Fibroblast of upper back skin (primary cell): ENCODE measurements around the gene CTAGE1.
"Not testable (repeated sequence)": the region's sequence is repeated elsewhere in the genome, so short reads cannot be mapped to it uniquely, and the experiment has no call there.

Source experiments
- DNase-seq: peaks from one replicate; pipeline ENCODE4 v3.0.0-alpha.2; 2013

CTAGE1 gene

GRCh38 chr18:22433956-22434355, 16.2 kb upstream of the CTAGE1 start:
- DNase-seq: peak; percentile 83

DNA sequence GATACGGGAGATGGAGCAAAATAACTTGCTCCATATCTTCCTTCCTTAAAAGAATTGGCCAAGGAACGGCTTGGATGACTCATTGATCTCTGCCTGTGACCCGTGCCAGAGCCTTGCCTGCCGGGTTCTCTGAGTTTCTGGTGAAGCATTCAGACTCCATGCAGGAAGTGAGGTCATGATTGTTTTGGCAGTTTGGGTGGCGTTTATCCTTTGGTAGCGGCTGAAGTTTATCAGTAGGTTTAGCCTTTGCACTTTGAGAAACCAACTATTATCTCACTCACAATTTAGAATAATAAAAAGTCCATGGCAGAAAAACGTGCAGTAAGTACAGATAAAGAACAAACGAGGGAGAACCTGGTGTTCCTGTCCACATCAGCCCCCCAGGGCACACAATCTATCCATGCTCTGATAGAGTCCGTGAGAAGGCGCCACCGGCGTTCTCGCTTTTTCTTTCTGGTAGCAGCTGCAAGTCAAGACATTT, 15.0 kb upstream of the CTAGE1 start:
- DNase-seq: peak; percentile 86

- DNase-seq: no peak
Observed at GRCh38 chr18:22429564-22429963, 11.8 kb upstream of the CTAGE1 start.

- DNase-seq: no peak
Observed at GRCh38 chr18:22428672-22429071, 11.0 kb upstream of the CTAGE1 start.

DNA sequence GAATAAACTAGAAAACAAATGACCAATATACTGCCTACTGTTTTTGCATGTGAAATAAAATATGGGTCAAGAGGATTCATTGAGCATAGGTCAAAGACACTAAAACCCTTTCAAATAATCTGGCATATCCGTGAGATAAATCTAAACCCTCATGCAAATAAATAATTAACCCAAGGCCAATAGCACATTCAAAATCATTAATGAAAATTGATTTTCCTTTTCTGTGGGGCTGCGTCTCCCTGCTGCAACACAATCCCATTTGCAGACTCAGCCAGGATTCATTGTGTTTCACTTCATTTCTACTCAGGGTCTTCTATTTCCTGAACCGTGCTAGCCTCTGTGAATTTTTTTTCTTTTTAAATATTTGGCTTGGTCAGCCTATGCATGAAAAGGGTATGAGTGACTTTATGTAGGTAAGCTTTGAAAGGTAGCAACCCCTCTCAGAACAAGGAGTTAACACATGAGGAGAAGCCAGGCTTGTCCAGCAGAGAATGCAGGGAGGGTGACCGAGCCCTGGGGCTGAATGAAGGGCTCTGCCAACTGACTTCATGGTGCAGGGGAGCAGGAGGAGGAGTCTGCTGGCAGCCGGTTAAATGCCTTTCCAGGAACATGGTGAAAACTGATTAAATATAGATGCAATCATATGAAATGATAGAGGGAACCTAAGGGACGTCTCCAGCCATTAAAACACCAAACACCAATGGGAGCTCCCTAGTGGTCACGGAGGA, 10.3 kb upstream of the CTAGE1 start:
- no peak for DNase-seq

- DNase-seq: no peak
Observed at GRCh38 chr18:22424565-22424963, 6.8 kb upstream of the CTAGE1 start.

DNA sequence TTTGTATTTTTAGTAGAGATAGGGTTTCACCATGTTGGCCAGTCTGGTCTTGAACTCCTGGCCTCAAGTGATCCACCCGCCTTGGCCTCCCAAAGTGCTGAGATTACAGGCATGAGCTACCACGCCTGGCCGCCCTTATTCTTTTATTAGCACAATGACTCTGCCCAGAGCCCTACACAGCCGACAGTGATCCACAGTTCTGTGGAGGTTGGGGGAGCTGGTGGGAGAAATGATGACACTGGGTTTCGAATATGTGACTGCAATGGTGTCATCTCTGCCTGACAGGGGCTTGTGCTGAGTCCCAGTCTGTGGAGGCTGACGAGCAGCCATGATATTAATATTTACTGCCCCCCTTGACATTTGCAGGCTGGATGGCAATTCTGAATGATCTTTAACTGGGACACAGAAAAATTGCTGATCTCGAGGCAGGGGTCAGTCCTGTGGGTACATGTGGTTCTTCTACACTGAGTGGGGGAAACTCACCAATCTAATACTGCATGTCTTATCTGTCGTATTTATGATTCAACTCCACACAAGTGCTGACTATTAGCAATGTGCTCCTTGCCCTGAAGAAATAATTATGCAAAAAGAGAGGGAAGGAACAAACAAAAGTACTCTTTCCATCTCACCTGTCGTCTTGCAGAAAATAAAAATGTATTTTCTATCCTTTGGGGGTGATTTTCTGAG, 6.3 kb upstream of the CTAGE1 start:
- no peak for DNase-seq

GRCh38 chr18:22422909-22423548, 5.3 kb upstream of the CTAGE1 start:
- peak; percentile 76 for DNase-seq

DNA sequence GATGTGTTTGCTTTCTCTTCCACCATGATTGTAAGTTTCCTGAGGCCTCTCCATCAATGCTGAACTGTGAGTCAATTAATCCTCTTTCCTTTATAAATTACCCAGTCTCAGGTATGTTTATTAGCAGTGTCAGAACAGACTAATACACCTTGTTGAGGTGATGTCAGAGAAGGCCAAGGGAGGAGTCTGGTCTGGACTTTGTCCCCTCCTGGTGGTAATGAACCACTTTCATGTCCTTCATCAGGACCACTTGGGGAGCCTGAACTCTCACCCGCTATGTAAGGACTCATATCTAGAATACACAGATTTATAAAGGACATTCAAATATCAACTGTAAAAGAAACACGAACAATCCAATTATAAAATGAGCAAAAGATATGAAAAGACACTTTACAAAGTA, 2.9 kb upstream of the CTAGE1 start:
- no peak for DNase-seq

DNA sequence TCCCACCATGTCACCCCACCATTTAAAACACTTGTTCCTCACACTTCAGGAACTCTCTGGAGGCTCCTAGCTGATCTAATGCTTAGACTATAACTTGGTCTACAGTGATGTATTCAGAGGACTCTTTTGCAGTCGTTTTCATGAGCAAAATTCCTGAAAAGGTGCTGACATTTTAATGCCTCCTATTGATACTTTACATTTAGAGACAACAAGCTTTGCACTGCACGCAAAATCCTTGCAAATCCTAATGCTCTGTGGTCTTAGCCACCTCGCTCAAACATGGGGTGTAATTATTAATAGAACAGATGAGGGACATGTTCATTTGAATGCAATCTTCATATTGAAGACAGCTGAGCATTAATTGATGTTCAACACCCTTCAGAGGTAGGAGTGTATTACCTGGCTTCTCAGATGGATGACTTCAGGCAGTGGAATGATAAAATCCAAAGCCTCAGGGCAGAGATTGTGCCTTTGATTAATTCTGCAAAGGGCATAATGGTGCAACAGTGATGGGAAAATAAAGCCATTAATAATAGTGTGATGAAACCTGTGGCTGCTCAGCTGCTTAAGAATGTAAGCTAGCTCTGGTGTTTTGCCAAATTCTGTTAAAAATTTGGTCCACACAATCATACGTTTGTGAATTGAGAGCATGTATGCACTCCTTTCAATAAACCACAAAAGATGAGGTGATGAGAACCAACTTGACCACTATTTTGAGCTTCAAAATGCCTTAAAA, 5.4 kb downstream of the CTAGE1 start:
- peak; percentile 97 for DNase-seq

DNA sequence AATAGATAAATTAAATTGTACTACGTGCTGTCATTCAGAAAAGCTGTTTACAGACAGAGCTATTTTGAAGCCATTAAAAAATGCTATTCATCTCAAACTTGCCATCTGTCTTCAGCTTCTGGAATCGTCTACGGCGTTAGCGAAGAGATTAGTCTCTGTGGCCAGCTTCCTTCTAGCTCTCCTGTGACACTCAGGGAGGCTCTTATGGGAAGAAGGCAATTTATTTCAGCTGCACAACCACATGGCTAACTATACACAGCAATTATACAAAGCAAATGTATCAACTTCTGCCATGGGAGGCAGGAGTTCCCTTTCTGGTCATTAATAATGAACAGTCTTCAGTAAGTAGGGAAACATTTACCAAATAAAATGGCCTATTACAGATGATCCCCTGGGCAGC, 6.3 kb downstream of the CTAGE1 start:
- DNase-seq: peak; percentile 12

DNA sequence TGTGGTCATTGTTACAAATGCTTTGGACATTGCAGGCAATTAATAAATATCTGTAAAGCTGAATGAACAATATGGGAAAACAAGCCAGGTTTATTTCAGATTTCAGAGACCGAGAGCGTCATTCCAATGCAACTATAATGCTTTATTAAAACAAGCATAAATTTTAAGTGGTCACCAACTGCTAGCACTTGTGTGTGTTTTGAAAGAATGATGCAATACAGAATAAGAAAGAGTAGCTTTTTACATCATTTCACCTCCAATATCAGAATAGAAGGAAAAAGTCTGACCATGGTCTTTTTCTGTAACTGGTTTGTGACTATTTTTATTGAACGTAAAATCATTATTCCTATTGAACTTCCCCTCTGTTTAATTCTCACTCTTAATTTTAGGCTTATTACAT, 7.6 kb downstream of the CTAGE1 start:
- no peak for DNase-seq

DNA sequence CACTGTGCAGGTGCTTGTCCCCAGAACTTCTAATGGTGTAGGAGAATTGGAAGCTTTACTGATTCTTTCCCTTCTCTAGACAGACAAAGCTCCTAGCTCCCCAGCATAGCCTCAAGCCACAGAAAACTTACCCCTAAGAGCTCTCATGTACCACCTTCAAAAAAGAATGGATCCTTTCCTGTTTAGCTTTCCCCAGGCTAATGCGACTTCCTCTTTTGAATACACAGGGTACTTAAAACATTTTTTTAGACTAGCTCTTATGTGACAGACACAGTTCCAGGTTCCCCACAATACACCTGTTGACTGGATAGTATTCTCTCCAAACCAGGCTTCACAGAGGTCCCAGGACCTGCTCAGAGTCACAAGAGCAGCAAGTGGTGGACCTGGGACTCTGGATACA, 8.3 kb downstream of the CTAGE1 start:
- DNase-seq: no peak

GRCh38 chr18:22408059-22408458, 9.7 kb downstream of the CTAGE1 start:
- DNase-seq: no peak

GRCh38 chr18:22405142-22405541, 12.6 kb downstream of the CTAGE1 start:
- DNase-seq: no peak

GRCh38 chr18:22403950-22404349, 13.8 kb downstream of the CTAGE1 start:
- no peak for DNase-seq

DNA sequence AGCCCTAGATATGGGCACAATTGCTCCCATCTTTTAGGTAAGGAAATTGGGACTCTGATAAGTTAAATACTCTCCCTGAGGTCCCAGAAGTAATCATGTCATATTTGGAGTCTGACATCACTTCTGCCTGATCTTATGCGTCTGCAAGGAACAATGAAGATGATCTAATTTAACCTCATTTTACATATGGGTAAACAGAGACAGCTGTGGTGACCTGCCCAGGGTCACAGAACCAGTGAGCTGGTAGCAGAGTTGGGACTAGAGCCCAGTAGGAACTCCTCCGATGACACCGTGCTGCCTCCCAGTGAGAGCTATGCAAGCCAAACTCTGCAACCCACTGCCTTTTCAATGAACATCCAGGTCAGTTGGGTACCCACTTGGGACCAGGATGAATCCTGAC, 17.8 kb downstream of the CTAGE1 start:
- no peak for DNase-seq

DNA sequence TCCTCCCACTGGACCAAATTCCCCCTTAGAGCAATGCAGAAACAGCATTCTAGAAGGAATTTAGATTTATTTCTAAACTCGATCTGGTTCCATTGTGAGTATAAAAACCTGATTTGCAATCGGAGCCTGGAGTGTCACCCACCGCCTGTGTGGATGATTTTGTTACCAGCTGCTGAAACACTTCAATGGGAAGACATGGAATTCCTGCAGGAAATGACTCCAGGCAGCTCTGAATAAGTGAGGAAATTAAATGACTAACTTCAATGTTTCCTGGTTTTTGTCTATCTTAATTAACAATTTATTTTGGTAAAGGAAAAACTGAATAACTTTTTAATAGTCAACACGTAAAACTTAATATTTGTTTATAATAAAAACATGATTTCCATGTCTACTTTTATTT, 19.3 kb downstream of the CTAGE1 start:
- no peak for DNase-seq

- no peak for DNase-seq
Observed at GRCh38 chr18:22394428-22394827, 23.3 kb downstream of the CTAGE1 start.

DNA sequence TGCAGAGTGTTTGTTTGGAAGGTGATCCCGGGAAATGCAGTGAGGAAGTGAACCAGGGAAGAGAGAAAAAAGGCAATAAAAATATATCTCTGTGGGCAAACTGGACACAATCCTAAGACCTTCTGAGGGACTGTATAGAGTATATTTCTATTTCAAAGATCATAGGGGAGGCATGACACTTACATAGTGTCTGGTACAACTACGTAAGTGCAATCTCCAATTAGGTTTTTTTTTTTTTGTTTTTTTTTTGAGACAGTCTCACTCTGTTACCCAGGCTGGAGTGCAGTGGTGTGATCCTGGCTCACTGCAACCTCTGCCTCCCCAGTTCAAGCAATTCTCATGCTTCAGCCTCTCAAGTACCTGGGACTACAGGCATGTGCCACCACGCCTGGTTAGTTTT, 24.6 kb downstream of the CTAGE1 start:
- not testable (repeated sequence) for DNase-seq

DNA sequence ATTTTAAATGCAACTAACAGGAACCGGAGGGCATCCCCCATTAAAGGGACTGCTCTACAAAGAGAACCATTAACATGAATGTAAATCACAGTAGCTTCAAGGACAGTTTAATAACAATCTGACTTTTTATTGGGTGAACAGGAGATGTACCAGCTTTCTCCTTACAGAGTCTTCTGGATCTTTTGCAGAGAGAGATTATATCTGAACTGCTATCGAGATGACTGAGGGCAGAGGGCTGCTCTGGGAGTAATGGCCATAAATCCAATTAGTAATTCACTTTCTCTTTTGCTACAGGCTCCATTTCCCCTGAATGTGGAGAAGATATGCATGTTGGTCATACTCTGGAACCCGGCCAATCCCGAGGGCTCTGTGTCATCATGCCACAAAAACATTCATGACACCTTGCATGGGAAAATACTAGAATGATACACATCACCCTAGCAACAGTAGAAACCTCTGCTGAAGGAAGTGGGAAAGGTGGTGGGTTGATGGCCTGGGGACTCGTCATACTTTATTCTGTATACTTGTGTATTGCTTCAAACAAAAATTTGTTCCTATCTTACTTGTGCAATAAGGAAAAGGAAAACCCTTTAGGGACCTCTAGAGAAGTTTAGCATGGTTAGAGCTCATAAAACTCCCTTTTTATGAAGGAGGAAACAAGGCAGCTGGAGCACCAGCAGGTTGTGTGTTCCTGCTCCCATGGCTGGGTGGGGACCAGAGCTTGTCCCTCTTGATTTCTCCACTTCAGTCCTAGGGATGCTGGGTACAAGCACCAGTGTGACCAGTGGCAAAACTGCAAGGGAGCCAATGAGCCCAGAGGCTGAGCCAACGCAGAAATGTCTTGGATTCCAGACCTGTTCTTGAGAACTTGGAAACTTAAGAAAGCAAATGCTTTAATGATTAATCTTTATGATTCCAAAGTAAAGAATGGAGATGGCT, 26.0 kb downstream of the CTAGE1 start:
- DNase-seq: peak; percentile 69

DNA sequence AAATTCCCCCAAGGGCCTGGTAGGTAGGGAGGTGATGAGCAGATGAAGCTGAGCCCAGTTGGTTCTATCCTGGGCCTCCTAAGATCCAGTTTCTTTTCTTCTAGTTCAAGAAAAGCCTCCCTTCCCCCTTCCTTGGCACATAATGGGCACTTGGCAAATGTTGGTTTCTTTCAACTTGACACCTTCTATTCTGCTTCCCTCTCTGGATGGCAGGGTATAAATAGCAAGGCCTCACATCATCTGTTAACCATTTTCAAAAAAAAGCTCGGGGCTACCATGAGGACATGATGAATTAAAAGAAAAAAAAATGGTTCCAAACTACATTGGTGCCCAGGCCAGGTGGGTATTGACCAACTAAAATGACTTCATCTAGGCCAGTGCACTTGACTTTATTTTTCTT, 29.9 kb downstream of the CTAGE1 start:
- no peak for DNase-seq
